B cell (primary cell): ENCODE measurements around the gene GPC5.

ENCODE experiments used
- CTCF ChIP-seq: fragments of 200-600 bp; IDR thresholded peaks from one replicate; pipeline ENCODE4 v1.8.0; 2022; ENCODE audit warnings: antibody characterized with exemption, mild to moderate bottlenecking
- EZH2 ChIP-seq: IDR thresholded peaks from 2 replicates; pipeline ENCODE4 v1.6.1; 2012; ENCODE audit warnings: borderline replicate concordance, low read depth, mild to moderate bottlenecking, moderate library complexity, low read length; ENCODE audit not compliant: insufficient read depth, poor library complexity, severe bottlenecking

GRCh38 chr13:92415781-92416180 is 1017.4 kb downstream of the GPC5 start:
- TF ChIP-seq CTCF (no peak), EZH2 (no peak)
